SK-N-DZ (cell line): ENCODE data around the gene TRABD2A.
"Not testable (repeated sequence)": the region's sequence is repeated elsewhere in the genome, so short reads cannot be mapped to it uniquely, and the experiment has no call there.

Experiments
- DNase-seq: peaks from one replicate; pipeline ENCODE4 v3.0.0-alpha.2; 2015; ENCODE audit warnings: low spot score

TRABD2A gene

DNA sequence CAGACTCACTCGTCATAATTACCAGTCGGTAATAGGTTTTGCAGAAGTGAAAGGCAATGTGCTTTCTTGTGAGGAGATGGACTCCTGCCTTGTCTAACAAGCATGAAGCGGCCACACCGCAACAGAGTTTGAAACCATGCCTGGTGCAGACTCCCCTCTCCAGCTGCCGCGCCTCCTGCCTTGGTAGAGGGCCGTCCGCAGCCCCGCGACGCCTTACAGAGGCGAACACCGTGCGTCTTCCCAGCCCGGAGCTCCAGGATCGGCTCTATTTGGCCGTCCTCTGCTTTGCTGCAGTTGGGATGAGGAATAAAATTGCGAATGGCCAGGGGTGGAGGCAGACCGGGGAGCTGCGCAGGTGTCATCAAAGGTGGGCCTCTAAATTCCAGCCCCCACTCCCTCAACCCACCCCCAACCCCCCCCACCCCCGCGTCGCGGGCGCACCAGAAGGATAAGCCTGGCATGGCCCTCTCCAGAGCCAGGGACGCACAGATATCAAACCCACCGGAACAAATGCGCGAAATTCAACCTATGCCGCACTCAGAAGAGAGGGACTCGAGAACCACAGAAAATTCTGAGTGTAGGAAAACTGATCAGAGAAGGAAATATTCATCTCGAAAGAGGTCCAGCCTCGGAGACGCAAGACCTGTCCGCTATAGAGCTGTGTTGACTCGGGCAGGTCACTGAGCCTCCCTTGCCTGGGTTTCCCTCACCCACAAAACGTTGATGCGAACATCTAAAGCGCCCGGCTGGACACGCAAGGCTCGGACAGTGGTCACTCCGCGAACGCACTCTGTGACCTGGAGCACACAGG, 1.1 kb downstream of the TRABD2A start:
- peak; percentile 65 for DNase-seq

GRCh38 chr2:84878896-84879583, 1.8 kb downstream of the TRABD2A start:
- no peak for DNase-seq

DNA sequence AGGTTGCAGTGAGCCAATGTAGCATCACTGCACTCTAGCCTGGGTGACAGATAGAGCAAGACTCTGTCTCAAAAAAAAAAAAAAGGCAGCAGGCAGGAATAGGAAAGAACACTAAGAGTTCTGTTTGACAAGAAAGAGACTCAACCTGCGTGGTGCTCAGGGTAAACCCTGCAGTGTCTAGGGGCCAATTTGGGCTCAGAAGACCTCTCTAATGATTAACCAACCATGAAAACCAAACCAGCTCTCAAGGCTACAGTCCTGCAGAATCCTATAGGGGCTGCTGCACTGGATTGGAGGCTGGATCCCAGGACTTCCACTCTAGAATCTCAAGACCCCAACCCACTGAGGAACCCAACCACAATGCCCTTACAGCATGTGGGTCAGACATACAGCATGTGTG, 2.4 kb downstream of the TRABD2A start:
- DNase-seq = no peak

GRCh38 chr2:84876369-84876768, 4.5 kb downstream of the TRABD2A start:
- DNase-seq = no peak

DNA sequence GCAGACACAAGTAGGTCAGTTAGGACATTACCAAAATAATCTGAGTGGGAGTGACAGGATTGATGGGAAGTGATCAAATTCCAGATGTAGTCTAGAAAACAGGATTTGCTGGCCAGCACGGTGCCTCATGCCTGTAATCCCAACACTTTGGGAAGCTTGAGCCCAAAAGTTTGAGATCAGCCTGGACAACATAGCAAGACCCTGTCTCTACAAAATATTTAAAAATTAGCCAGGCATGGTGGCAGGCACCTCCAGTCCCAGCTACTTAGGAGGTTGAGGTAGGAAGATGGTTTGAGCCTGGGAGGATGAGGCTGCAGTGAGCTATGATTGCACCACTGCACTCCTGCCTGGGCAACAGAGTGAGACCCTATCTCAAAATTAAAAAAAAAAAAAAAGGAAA, 5.3 kb downstream of the TRABD2A start:
- not testable (repeated sequence) for DNase-seq

- no peak for DNase-seq
Measured at GRCh38 chr2:84875213-84875560, 5.7 kb downstream of the TRABD2A start.

DNA sequence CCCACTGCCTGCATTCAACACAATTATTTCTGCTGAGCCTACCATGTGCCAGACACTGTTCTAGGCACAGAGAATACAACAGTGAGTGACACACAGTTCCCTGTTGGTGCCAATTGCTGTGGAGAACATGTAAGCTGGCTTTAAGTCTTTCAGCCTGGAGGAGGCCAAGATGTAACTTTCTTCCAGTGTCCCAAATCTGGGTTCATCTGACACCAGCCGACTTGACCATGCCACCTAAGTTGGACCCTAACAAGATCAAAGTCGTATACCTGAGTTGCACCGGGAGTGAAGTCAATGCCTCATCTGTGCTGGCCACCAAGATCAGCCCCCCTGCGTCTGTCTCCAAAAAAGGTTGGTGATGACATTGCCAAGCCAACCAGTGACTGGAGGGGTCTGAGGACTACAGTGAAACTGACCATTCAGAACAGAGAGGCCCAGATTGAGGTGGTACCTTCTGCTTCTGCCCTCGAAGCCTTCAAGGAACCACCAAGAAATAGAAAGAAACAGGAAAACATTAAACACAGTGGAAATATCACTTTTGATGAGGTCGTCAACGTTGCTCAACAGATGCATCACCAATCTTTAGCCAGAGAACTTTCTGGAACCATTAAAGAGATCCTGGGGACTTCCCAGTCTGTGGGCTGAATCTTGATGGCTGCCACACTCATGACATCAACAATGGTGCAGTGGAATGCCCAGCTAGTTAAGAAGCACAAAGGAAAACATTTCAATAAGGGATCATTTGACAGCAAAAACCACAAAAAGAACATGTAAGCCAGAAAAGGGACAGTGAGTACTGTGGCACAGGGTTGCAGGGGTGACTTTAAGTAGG, 6.3 kb downstream of the TRABD2A start:
- no peak for DNase-seq

DNA sequence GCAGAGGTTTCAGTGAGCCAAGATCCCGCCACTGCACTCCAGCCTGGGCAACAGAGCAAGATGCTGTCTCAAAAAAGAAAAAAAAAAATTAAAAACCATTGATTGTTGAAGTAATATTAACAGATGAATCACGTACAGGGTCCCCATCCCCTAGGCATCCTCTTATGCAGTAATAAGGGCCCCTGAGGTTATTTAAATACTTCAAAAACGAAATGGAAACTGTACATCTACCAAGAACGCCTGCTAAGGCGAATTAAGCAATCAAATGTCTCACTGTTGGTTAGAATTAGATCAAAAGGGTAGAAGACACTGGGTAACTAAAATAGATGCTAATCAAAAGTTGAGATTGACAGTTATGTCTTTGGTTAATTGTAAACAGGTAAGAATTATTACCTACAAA, 7.5 kb downstream of the TRABD2A start:
- DNase-seq = no peak

DNA sequence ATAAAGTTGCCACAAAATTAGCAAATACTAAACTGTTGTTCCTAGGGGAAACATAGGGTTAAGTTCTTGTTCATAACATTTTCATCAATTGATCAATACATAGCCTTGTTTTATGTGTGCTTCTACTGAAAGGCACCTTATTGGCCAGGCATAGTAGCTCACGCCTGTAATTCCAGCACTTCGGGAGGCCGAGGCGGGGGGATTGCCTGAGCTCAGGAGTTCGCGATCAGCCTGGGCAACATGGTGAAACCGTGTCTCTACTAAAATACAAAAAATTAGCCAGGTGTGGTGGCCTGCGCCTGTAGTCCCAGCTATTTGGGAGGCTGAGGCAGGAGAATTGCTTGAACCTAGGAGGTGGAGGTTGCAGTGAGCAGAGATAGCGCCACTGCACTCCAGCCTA, 8.2 kb downstream of the TRABD2A start:
- not testable (repeated sequence) for DNase-seq

DNA sequence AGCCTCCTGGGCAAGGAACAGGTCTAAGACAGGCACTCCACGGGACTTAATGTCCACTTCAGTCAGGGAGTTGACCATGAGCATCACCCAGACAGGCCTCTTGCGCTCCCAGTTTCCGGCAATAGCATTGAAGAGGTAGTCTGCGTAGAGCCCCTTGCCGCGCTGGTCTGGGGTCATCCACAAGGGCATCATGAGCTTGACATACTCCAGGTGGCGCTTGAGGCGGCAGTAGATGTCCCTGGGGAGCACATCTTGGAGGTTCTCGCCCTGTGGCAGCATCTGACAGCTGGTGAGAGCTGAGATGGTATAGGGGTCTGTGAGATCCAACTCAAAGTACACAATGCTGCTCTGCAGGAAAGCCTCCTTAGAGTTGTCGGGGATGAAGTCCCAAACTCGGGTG, 10.6 kb downstream of the TRABD2A start:
- peak; percentile 77 for DNase-seq

GRCh38 chr2:84868327-84868726, 12.6 kb downstream of the TRABD2A start:
- not testable (repeated sequence) for DNase-seq

GRCh38 chr2:84866122-84866521, 14.8 kb downstream of the TRABD2A start:
- no peak for DNase-seq

DNA sequence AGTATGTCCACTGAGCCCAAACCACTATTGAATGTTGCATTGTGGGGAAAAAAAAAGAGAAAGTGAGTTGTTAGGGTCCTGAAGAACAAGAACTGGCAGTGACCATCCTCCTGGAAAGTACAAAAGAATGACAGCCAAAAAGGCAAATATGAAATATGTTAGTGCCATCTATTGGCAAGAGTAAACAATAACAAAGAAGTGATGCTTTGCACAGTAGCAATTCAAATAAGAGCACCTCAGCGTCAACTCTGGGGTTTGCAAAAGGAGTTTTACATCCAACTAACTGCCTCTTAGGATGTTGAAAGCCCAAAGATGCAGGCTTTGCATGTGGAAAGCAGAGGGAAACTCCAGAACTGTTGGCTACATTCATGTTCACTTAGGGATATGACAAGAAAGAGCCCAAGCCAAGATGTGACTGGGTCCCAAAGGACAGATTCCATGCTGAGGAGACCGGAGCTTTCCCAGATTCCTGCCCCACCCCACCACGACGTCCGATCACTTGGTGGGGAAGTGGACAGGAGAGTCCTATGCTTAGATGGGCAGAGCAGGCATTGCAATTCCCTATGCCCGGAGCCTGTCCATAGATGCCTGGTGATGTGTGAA, 15.6 kb downstream of the TRABD2A start:
- peak; percentile 51 for DNase-seq

- no peak for DNase-seq
Measured at GRCh38 chr2:84862006-84862405, 18.9 kb downstream of the TRABD2A start.

- DNase-seq = no peak
Measured at GRCh38 chr2:84861539-84861938, 19.3 kb downstream of the TRABD2A start.

GRCh38 chr2:84858937-84859336, 21.9 kb downstream of the TRABD2A start:
- no peak for DNase-seq

GRCh38 chr2:84858123-84858522, 22.8 kb downstream of the TRABD2A start:
- no peak for DNase-seq

- DNase-seq = no peak
Measured at GRCh38 chr2:84857566-84857965, 23.3 kb downstream of the TRABD2A start.

- DNase-seq = no peak
Measured at GRCh38 chr2:84856787-84857186, 24.1 kb downstream of the TRABD2A start.

DNA sequence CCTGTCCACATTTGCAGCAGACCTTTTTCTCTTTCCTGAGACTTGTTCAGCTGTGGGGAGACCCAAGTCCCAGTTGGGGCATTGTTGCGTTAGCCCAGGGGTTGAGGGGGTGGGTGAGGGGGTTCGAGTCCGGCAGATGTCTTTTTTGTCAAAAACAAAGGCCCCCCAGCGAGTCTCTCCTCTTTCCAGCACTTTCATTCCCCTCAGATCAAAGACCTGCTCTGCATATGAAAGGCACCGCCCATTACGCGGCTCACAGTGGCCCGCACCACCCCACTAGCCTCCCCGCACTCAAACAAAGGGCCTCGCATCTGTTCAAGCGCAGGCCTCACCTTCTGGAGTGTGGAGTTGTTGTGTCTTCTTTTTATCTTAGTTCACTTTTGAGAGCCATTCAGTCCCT, 25.2 kb downstream of the TRABD2A start:
- no peak for DNase-seq

DNA sequence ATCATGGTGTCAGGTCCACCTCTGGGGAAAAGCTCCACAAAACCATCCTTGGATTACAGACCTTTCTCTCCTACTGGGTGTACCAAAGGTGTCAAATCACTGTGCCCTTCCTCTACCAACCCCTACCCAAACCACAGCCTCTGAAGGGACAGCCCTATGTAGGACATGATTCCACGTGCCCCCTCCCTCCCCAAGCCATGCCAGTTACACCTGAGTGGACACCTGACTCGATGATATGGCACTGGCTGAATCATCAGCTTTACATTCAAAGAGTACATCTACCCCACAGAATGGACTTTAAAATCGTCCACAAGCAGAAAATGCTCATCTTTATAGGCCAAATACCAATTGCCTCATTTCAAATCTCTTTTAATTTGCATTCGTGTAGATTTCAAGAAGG, 26.0 kb downstream of the TRABD2A start:
- DNase-seq = no peak

DNA sequence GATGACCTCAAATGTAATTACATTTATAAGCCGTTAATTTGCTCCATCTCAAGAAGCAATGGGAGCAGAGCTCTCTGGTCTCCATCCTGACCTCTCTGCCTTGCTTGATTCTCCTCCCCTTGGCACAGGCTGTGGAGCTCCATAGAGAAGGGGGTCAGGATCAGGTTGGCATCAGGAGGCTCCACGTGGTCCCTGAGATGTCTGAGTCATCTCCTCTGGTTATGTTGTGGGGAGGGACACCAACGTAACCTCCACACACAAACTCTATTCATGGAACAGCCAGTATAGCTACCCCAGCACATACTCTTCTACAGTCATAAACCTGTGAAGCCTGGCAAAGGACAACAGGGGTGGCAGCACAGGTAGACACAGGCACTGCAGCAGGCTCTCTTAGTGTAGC, 29.0 kb downstream of the TRABD2A start:
- no peak for DNase-seq
